ENCODE data around the gene DIAPH1. TPM values are rescaled to one million over a fixed set of nuclear protein-coding genes. Genes with fewer than 3 reads are reported as not detected.

The DIAPH1 gene
- total and polyA plus RNA-seq, 11 donors: 29.9 to 137 (median 61.5) TPM

- ATAC-seq (no peak), DNase-seq (no peak)
- H3K4me1 ChIP-seq: peaks cover 3 to 49% (median 26%) of the 10 kb centered on the region in 12 donors
Observed at GRCh38 chr5:141634720-141635119, 15.9 kb upstream of the DIAPH1 start.

GRCh38 chr5:141633871-141634561 is 15.2 kb upstream of the DIAPH1 start:
- Histone ChIP-seq H3K4me1 (peaks cover 3 to 49% (median 26%) of the 10 kb centered on the region in 12 donors), H3K36me3 (peaks cover 0 to 52% (median 22%) of the 10 kb centered on the region in 9 donors), H3K9me3 (no peaks in the 10 kb centered on the region), H3K27me3 (no peaks in the 10 kb centered on the region), H3K4me3 (no peak overlapping the region), H3K27ac (no peak overlapping the region)
- ATAC-seq: no peak
- TF ChIP-seq POLR2A (IDR thresholded peaks at IDR 0.05) (no peak), CTCF (IDR thresholded peaks at IDR 0.05) (no peak)
- intact Hi-C loops (cut with DNase I): loop anchor here in 1 of 10 donors (5.0 kb wide), 1 partner anchor 563 kb away; no protein-coding TSS in a partner anchor
- 83 to 87% (median 85%) methylated on average over 5 of the region's 5 CpGs for WGBS, 4 donors
- DNase-seq: no peak

More at GRCh38 chr5:141634720-141635119, 15.9 kb upstream of the DIAPH1 start:
- Histone ChIP-seq H3K9me3 (no peaks in the 10 kb centered on the region), H3K4me3 (no peak overlapping the region), H3K36me3 (peaks cover 0 to 45% (median 15%) of the 10 kb centered on the region in 9 donors), H3K27ac (no peak overlapping the region), H3K27me3 (no peaks in the 10 kb centered on the region)
- TF ChIP-seq POLR2A (IDR thresholded peaks at IDR 0.05): no peak
- intact Hi-C loops (cut with DNase I): loop anchor here in 1 of 10 donors (5.0 kb wide), 1 partner anchor 563 kb away; no protein-coding TSS in a partner anchor
- WGBS, 4 donors: 88 to 91% (median 89%) methylated on average over 6 of the region's 6 CpGs

- no peak overlapping the region for H3K27ac ChIP-seq
- intact Hi-C loops (cut with DNase I): loop anchor here in 1 of 10 donors (5.0 kb wide), 1 partner anchor 565 kb away; no protein-coding TSS in a partner anchor
- H3K36me3 ChIP-seq: peaks cover 0 to 65% (median 36%) of the 10 kb centered on the region in 9 donors
- H3K4me3 ChIP-seq: no peak overlapping the region
- no peaks in the 10 kb centered on the region for H3K9me3 ChIP-seq
- DNase-seq: no peak
- 88 to 98% (median 90%) methylated on average over 2 of the region's 2 CpGs for WGBS, 4 donors
- ATAC-seq: no peak
- H3K27me3 ChIP-seq: no peaks in the 10 kb centered on the region
- H3K4me1 ChIP-seq: peaks cover 3 to 42% (median 23%) of the 10 kb centered on the region in 12 donors
- TF ChIP-seq CTCF (IDR thresholded peaks at IDR 0.05): no peak
Observed at GRCh38 chr5:141632650-141633049, 13.8 kb upstream of the DIAPH1 start.

- no peaks in the 10 kb centered on the region for H3K9me3 ChIP-seq
- WGBS, 4 donors: 89 to 97% (median 94%) methylated on average over 5 of the region's 5 CpGs
- peaks cover 0 to 85% (median 56%) of the 10 kb centered on the region in 9 donors for H3K36me3 ChIP-seq
- H3K27ac ChIP-seq: no peak overlapping the region
- no peaks in the 10 kb centered on the region for H3K27me3 ChIP-seq
- DNase-seq (no peak), ATAC-seq (no peak)
- no peak for TF ChIP-seq CTCF (IDR thresholded peaks at IDR 0.05)
- no peak for TF ChIP-seq POLR2A (IDR thresholded peaks at IDR 0.05)
- no peak overlapping the region for H3K4me3 ChIP-seq
- intact Hi-C loops (cut with DNase I): loop anchor here in 1 of 10 donors (5.0 kb wide), 1 partner anchor 567 kb away; no protein-coding TSS in a partner anchor
- peaks cover 0 to 29% (median 13%) of the 10 kb centered on the region in 12 donors for H3K4me1 ChIP-seq
Observed at GRCh38 chr5:141630570-141631140, 11.9 kb upstream of the DIAPH1 start.
